HG03565 (cell line): Measurements from ENCODE around the gene SPNS1.
A peak's percentile ranks its signal among the peaks of the same experiment; 100 is the strongest.
"Not testable (repeated sequence)": the region's sequence is repeated elsewhere in the genome, so short reads cannot be mapped to it uniquely, and the experiment has no call there.

Experiments
- ATAC-seq: cut with Tn5 transposase; IDR thresholded peaks from one replicate; pipeline ENCODE4 v1.9.1; 2021; ENCODE audit warnings: mild to moderate bottlenecking, moderate library complexity; ENCODE audit not compliant: unreplicated experiment

SPNS1 gene

DNA sequence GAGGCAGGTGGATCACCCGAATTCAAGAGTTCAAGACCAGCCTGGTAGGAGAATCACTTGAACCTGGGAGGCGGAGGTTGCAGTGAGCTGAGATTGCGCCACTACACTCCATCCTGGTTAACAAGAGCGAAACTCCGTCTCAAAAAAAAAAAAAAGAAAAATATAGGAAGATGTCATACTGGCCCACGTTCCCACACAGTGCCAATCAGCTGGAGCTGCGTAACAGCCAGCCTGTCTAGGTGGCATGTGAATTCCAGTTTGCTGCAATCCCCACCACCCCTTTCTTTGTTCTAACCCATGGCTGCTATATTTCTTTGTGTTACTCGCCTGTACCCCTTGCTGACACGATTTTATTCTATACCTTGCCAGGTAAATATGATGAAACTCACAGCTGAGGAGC is 16.4 kb upstream of the SPNS1 start:
- ATAC-seq: no peak

DNA sequence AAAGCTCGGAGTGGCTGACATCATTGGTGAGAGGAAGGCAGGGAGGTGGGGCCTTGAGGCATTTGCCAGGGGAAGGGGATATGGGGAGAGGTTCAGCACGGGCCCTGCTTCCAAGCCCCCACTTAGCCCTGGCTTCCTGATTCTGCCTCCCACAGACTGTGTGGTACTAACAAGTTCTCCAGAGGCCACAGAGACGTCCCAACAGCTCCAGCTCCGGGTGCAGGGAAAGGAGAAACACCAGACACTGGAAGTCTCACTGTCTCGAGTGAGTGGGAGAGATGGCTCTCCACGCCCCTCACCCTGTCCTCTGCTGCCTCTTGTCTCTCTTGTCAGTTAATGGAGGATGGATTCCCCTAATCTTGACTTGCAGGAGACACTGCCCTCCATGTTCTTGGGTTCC is 15.7 kb upstream of the SPNS1 start:
- ATAC-seq: no peak

- ATAC-seq: no peak
Measured at GRCh38 chr16:28964072-28964471, 10.5 kb upstream of the SPNS1 start.

DNA sequence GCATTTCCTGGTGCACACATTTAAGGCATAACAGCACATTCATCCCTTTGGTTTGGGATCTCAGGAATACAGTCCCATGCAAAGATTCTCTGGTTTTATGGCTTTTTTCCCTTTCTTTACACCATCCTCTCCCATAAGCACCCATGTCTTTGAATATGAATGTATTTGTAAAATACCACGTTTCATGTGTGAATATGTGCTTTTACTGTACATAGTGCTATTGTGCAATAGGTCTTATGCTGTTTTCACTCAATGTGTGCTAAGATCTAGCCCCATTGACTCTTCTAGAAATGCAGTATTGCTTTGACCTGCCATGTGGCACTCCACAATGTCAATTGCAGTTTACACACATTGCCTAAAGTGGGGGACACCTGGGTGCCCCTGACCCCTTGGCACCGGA is 10.1 kb upstream of the SPNS1 start:
- ATAC-seq: no peak

DNA sequence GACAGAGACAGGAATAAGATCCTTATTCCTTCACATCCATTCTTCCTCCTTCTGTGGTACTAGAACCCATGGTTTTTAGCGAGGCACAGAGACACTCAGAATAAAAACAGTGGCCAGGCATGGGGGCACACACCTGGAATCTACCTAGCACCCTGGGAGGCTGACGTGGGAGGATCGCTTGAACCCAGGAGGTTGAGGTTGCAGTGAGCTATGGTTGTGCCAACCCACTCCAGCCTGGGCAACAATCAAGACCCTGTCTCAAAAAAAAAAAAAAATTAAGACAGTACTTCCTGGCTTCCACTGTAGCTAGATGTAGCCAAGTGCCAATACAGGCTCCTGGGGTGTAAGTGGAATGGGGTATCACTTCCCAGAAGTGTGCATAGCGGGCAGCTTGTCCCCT is 7.4 kb upstream of the SPNS1 start:
- no peak for ATAC-seq

GRCh38 chr16:28969696-28970095 is 4.9 kb upstream of the SPNS1 start:
- not testable (repeated sequence) for ATAC-seq

DNA sequence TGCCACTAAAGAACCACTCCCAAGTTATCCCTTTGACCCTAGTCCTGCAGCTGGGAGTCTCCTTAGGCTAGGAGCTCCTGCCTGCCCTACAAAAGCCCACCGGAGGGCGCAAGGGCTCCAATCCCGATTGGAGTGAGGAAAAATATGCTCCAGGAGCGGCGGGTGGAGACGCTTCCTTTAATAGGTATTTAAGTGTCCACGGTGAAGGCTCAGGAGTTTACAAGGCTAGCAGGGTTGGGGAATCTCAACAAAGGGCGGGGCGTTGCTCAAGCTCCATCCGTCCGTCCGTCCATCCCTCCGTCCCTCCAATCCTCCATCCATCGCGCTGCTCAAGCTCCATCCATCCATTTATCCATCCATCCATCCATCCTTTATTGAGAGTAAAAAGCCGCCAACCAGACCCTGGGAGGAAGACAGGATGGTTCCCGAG is 556 bp upstream of the SPNS1 start:
- ATAC-seq: no peak

GRCh38 chr16:28975158-28975599 is 601 bp downstream of the SPNS1 start:
- peak; percentile 8 for ATAC-seq

GRCh38 chr16:28977703-28978662 is 3.4 kb downstream of the SPNS1 start:
- no peak for ATAC-seq

DNA sequence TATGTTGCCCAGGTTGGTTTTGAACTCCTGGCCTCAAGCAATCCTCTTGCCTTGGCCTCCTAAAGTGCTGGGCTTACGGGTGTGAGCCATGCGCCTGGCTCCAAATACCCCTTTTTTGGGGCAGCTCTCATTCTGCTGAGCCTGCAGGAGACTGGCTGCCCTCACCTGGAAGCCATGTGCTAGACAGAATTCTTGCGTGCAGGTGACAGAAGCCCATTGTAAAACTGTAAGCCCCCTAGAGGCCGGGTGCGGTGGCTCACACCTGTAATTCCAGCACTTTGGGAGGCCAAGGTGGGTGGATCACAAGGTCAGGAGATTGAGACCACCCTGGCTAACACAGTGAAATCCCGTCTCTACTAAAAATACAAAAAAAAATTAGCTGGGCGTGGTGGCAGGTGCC is 5.8 kb downstream of the SPNS1 start:
- ATAC-seq: not testable (repeated sequence)

DNA sequence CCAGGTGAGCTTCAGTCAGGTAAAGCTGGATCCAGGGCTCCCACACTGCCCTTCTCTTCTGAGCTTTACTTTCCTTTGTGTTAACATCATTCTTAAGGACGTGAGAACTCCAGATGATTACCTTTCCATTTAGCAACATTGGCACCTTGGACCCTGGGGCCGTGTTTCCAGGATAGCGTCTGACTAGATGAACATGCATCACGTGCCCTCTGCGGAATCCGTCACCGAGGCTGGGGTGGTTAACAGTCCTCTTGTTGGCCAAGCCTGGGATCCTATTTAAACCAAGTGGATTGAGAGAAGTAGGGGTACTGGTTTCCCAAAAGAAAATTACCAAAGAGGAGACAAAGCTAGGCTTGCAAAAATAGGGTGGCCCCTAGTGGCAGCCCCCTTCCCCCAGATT is 6.4 kb downstream of the SPNS1 start:
- ATAC-seq: no peak

DNA sequence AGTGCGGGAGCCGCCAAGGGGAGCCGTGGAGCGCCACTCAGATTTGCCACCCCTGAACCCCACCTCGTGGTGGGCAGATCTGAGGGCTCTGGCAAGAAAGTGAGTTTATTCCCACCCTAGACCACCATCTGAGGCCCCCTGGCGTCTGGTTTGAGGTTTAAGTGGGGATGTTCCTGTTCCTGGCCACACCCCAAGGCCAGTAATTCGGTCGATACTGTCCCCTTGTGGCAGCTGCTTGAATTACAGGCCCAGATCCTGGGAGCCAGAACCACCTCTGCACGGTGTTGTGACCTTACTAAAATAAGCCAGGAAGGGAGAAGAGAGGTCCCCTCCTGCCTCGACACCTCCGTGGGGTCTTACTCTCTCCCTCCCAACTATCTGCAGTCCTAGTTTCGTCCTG is 6.9 kb downstream of the SPNS1 start:
- ATAC-seq: no peak

DNA sequence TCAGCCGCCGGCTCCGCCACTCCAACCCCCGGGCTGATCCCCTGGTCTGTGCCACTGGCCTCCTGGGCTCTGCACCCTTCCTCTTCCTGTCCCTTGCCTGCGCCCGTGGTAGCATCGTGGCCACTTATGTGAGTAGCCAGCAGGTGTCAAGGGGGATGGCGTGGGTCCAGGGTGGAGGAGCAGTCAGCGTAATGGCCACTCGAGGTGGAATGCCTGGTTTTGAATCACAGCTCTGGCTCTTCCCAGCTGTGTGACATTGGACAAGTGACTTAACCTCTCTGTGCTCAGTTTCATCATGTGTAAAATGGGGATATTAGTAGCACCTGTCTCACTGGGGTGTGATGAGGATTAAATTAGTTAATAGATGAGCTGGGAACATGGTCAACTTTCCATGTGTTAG is 7.8 kb downstream of the SPNS1 start:
- no peak for ATAC-seq

- ATAC-seq: no peak
Measured at GRCh38 chr16:28982949-28983348, 8.4 kb downstream of the SPNS1 start.

DNA sequence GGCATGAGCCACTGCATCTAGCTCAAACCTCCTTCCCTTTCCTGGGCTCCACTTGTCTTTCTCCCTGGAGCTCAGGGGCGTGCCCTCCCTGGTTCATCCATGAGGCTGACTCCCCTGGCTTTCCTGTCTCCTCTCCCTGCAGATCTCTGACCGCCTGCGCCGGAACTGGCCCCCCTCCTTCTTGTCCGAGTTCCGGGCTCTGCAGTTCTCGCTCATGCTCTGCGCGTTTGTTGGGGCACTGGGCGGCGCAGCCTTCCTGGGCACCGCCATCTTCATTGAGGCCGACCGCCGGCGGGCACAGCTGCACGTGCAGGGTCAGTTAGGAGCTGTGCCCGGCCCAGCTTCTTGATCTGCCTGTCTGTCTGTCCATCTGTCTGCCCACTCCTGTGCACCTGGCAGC is 9.1 kb downstream of the SPNS1 start:
- no peak for ATAC-seq

GRCh38 chr16:28984091-28984490 is 9.5 kb downstream of the SPNS1 start:
- ATAC-seq: no peak

DNA sequence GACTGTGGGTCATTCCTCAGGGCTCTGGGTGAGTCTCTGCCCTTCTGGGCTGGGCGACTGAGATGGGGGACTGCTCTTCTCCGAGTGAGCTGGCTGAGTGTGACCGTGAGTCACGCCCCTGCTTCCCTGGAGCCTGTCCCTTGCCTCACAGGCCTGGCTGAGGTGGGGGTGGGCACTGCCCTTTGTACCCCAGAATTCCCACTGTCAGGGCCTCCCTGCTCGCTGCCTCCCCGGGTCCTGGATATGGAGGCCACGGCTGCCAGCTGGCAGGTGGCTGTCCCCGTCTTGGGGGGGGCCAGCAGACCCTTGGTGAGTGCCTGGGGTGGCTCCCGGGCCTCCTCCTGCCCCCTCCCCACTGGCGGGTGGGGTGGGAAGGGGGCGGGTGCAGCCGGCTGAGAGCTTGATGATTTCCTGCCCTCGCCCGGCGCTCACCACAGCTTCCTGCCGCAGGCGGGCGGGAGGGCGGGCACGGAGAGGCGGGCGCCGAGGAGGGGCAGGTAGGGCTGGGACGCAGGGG is 10.1 kb downstream of the SPNS1 start, which contains the start of gene LAT:
LAT (plus strand) TSS at position 434 of the 517 bp plus-strand sequence. CDS start 366 bp downstream, outside the sequence.
- ATAC-seq: no peak

- no peak for ATAC-seq
Measured at GRCh38 chr16:28985211-28986041, 10.8 kb downstream of the SPNS1 start.

- ATAC-seq: no peak
Measured at GRCh38 chr16:28986046-28986445, 11.5 kb downstream of the SPNS1 start.

GRCh38 chr16:28986492-28986891 is 11.9 kb downstream of the SPNS1 start:
- no peak for ATAC-seq

GRCh38 chr16:28987170-28987853 is 12.7 kb downstream of the SPNS1 start:
- ATAC-seq: no peak
